MCF 10A (cell line): ENCODE data around the gene ASMT. TPM values are rescaled to one million over a fixed set of nuclear protein-coding genes. Genes with fewer than 3 reads are reported as not detected.
"Not testable (repeated sequence)": the region's sequence is repeated elsewhere in the genome, so short reads cannot be mapped to it uniquely, and the experiment has no call there.

Source experiments
- BruUV-seq: library from RNA; stranded (reverse); fragments of 400-500 nt; replicated peaks from 2 replicates; lab custom pipeline; 2021; lab: Mats Ljungman, UMichigan
- CTCF ChIA-PET: fragments of 300-600 bp; sonication (Branson Sonifier 250); formaldehyde crosslinking; extraction: SDS; loops from one replicate; lab custom pipeline; 2021; ENCODE audit warnings: antibody characterized with exemption, inconsistent platforms; lab: Yijun Ruan, JAX
- POLR2A ChIA-PET: fragments of 300-600, 350-650 bp; sonication (Branson Sonifier 250); formaldehyde crosslinking; extraction: SDS; loops from one replicate; lab custom pipeline; 2020; ENCODE audit warnings: antibody characterized with exemption, inconsistent platforms; lab: Yijun Ruan, JAX
- DNase-seq: peaks from one replicate; pipeline ENCODE4 v3.0.0-alpha.2; 2018; ENCODE audit not compliant: unreplicated experiment
- H3K27ac Mint-ChIP-seq: one replicate; pipeline ENCODE4 v1.8.0; 2022; ENCODE audit warnings: mild to moderate bottlenecking, low read depth, mixed read lengths; ENCODE audit not compliant: unreplicated experiment
- H3K27me3 Mint-ChIP-seq: one replicate; pipeline ENCODE4 v1.8.0; 2022; ENCODE audit warnings: mixed read lengths; ENCODE audit not compliant: insufficient read depth, unreplicated experiment
- H3K36me3 Mint-ChIP-seq: one replicate; pipeline ENCODE4 v1.8.0; 2022; ENCODE audit warnings: mild to moderate bottlenecking, moderate library complexity, mixed read lengths; ENCODE audit not compliant: insufficient read depth, unreplicated experiment
- H3K4me1 Mint-ChIP-seq: one replicate; pipeline ENCODE4 v1.8.0; 2022; ENCODE audit warnings: mixed read lengths; ENCODE audit not compliant: insufficient read depth, unreplicated experiment
- H3K4me3 Mint-ChIP-seq: one replicate; pipeline ENCODE4 v1.8.0; 2022; ENCODE audit warnings: mild to moderate bottlenecking, moderate library complexity, mixed read lengths; ENCODE audit not compliant: unreplicated experiment
- H3K9me3 Mint-ChIP-seq: one replicate; pipeline ENCODE4 v1.8.0; 2022; ENCODE audit warnings: mixed read lengths; ENCODE audit not compliant: unreplicated experiment
- CTCF ChIP-seq: fragments of 200-600 bp; IDR thresholded peaks from one replicate; pipeline ENCODE4 v1.8.0; 2022; ENCODE audit warnings: antibody characterized with exemption, mild to moderate bottlenecking; ENCODE audit not compliant: unreplicated experiment
- intact Hi-C: fragments of 100-400 bp; cut with micrococcal nuclease; formaldehyde crosslinking; loops from 2 replicates; pipeline ENCODE4 v1.14.1; 2022
- total RNA-seq: library from RNA; stranded (reverse); gene quantifications from 2 replicates; pipeline ENCODE4 v1.2.3, GENCODE V29; 2022

ASMT gene
- total RNA-seq, 1 experiment from 2014 or later = not detected

GRCh38 chrX:1623691-1624090 is 8.8 kb downstream of the ASMT start:
- CTCF ChIA-PET = no interaction called here
- intact Hi-C loops = no loop called here
- no peak for TF ChIP-seq CTCF
- Mint-ChIP-seq H3K4me3 (no peak overlapping the region), H3K36me3 (no peaks in the 10 kb centered on the region), H3K9me3 (peaks cover 4% of the 10 kb centered on the region), H3K4me1 (no peaks in the 10 kb centered on the region), H3K27me3 (peaks cover 7% of the 10 kb centered on the region), H3K27ac (no peak overlapping the region)
- no TSS peak for BruUV-seq
- POLR2A ChIA-PET = no interaction called here
- no peak for DNase-seq

- intact Hi-C loops, POLR2A ChIA-PET, H3K36me3 Mint-ChIP-seq, DNase-seq, CTCF ChIA-PET, H3K4me1 Mint-ChIP-seq, H3K4me3 Mint-ChIP-seq, BruUV-seq, H3K27ac Mint-ChIP-seq, H3K9me3 Mint-ChIP-seq: not testable (repeated sequence)
- H3K27me3 Mint-ChIP-seq = peaks cover 13% of the 10 kb centered on the region
Observed at GRCh38 chrX:1624158-1624860, 9.4 kb downstream of the ASMT start.

GRCh38 chrX:1624861-1625215 is 10.0 kb downstream of the ASMT start:
- intact Hi-C loops, BruUV-seq, CTCF ChIA-PET, H3K9me3 Mint-ChIP-seq, H3K4me3 Mint-ChIP-seq, H3K27ac Mint-ChIP-seq, H3K36me3 Mint-ChIP-seq, H3K4me1 Mint-ChIP-seq, POLR2A ChIA-PET, DNase-seq: not testable (repeated sequence)
- H3K27me3 Mint-ChIP-seq = peaks cover 18% of the 10 kb centered on the region

GRCh38 chrX:1629244-1629643 is 14.4 kb downstream of the ASMT start:
- Mint-ChIP-seq H3K27ac (no peak overlapping the region), H3K4me1 (no peaks in the 10 kb centered on the region), H3K4me3 (no peak overlapping the region), H3K27me3 (peaks cover 20% of the 10 kb centered on the region), H3K9me3 (peaks cover 8% of the 10 kb centered on the region), H3K36me3 (no peaks in the 10 kb centered on the region)
- no TSS peak for BruUV-seq
- no peak for DNase-seq
- intact Hi-C loops = no loop called here
- CTCF ChIA-PET = no interaction called here
- POLR2A ChIA-PET = no interaction called here
- no peak for TF ChIP-seq CTCF

GRCh38 chrX:1646009-1646408 is 31.1 kb downstream of the ASMT start:
- ChIA-PET CTCF (no interaction called here), POLR2A (no interaction called here)
- Mint-ChIP-seq H3K9me3 (peaks cover 23% of the 10 kb centered on the region), H3K27ac (no peak overlapping the region), H3K27me3 (peaks cover 13% of the 10 kb centered on the region), H3K36me3 (no peaks in the 10 kb centered on the region), H3K4me1 (no peaks in the 10 kb centered on the region), H3K4me3 (no peak overlapping the region)
- no TSS peak for BruUV-seq
- no peak for DNase-seq
- TF ChIP-seq CTCF = no peak
- intact Hi-C loops = no loop called here
